ENCODE data around the gene PLA2G4B. TPM values are rescaled to one million over a fixed set of nuclear protein-coding genes. Genes with fewer than 3 reads are reported as not detected.

Gene PLA2G4B
- total RNA-seq, 1 donor from 2014 or later, result 1.8 TPM

GRCh38 chr15:41866872-41867579, 28.4 kb downstream of the PLA2G4B start:
- Histone ChIP-seq H3K4me2 (ENCODE audit: low read length) (no peak overlapping the region), H4K20me1 (ENCODE audit: insufficient read depth, low read length) (peaks cover 14% of the 10 kb centered on the region), H3K9me3 (ENCODE audit: insufficient read depth, low read depth, low read length) (no peaks in the 10 kb centered on the region), H3K36me3 (ENCODE audit: insufficient read depth, low read length) (no peaks in the 10 kb centered on the region), H3K4me3 (ENCODE audit: insufficient read depth, low read depth, low read length) (no peak overlapping the region), H3K4me1 (ENCODE audit: insufficient read depth, low read length) (peaks cover 15% of the 10 kb centered on the region), H2AFZ (ENCODE audit: low read depth, low read length) (no peak overlapping the region), H3K9ac (ENCODE audit: low read length) (no peak overlapping the region), H3K79me2 (ENCODE audit: insufficient read depth, low read length) (no peaks in the 10 kb centered on the region), H3K27ac (ENCODE audit: low read depth, low read length) (no peak overlapping the region), H3K27me3 (ENCODE audit: insufficient read depth, low read length) (peaks cover 4% of the 10 kb centered on the region)
- TF ChIP-seq EZH2 (IDR thresholded peaks at IDR 0.05; ENCODE audit: insufficient read depth, low read length), result no peak
- no peak for TF ChIP-seq CTCF (IDR thresholded peaks at IDR 0.05; ENCODE audit: insufficient read depth, low read depth, low read length)
- Mint-ChIP-seq H3K27me3 (ENCODE audit: low read depth, unreplicated experiment) (peaks cover 43% of the 10 kb centered on the region), H3K36me3 (ENCODE audit: low read depth, unreplicated experiment) (peaks cover 10% of the 10 kb centered on the region), H3K4me1 (ENCODE audit: low read depth, unreplicated experiment) (no peaks in the 10 kb centered on the region), H3K9me3 (ENCODE audit: unreplicated experiment) (peaks cover 4% of the 10 kb centered on the region), H3K4me3 (ENCODE audit: unreplicated experiment) (no peak overlapping the region), H3K27ac (ENCODE audit: unreplicated experiment) (no peak overlapping the region)
- no peak for FAIRE-seq
- no peak for DNase-seq (ENCODE audit: low read depth)

- Mint-ChIP-seq H3K27me3 (ENCODE audit: low read depth, unreplicated experiment) (peaks cover 48% of the 10 kb centered on the region), H3K4me3 (ENCODE audit: unreplicated experiment) (no peak overlapping the region), H3K36me3 (ENCODE audit: low read depth, unreplicated experiment) (peaks cover 17% of the 10 kb centered on the region), H3K9me3 (ENCODE audit: unreplicated experiment) (peaks cover 4% of the 10 kb centered on the region), H3K4me1 (ENCODE audit: low read depth, unreplicated experiment) (no peaks in the 10 kb centered on the region), H3K27ac (ENCODE audit: unreplicated experiment) (no peak overlapping the region)
- Histone ChIP-seq H3K9ac (ENCODE audit: low read length) (no peak overlapping the region), H4K20me1 (ENCODE audit: insufficient read depth, low read length) (peaks cover 14% of the 10 kb centered on the region), H2AFZ (ENCODE audit: low read depth, low read length) (no peak overlapping the region), H3K9me3 (ENCODE audit: insufficient read depth, low read depth, low read length) (no peaks in the 10 kb centered on the region), H3K4me1 (ENCODE audit: insufficient read depth, low read length) (peaks cover 15% of the 10 kb centered on the region), H3K4me2 (ENCODE audit: low read length) (no peak overlapping the region), H3K27me3 (ENCODE audit: insufficient read depth, low read length) (peaks cover 8% of the 10 kb centered on the region), H3K27ac (ENCODE audit: low read depth, low read length) (no peak overlapping the region), H3K79me2 (ENCODE audit: insufficient read depth, low read length) (no peaks in the 10 kb centered on the region), H3K4me3 (ENCODE audit: insufficient read depth, low read depth, low read length) (no peak overlapping the region), H3K36me3 (ENCODE audit: insufficient read depth, low read length) (no peaks in the 10 kb centered on the region)
- FAIRE-seq (no peak), DNase-seq (ENCODE audit: low read depth) (no peak)
- TF ChIP-seq EZH2 (IDR thresholded peaks at IDR 0.05; ENCODE audit: insufficient read depth, low read length) (no peak), CTCF (IDR thresholded peaks at IDR 0.05; ENCODE audit: insufficient read depth, low read depth, low read length) (no peak)
Measured at GRCh38 chr15:41868321-41868720, 29.7 kb downstream of the PLA2G4B start.

Data from astrocyte (in vitro differentiated cells and primary cell).